NB4 (cell line): ENCODE data around the gene TAF4.

ENCODE experiments used
- CTCF ChIP-seq: IDR thresholded peaks from one replicate; pipeline ENCODE4 v1.5.1; 2012; ENCODE audit warnings: low read depth, low read length
- MAX ChIP-seq: IDR thresholded peaks from 2 replicates; pipeline ENCODE4 v1.6.1; 2011; ENCODE audit warnings: low read depth, low read length
- MYC ChIP-seq: IDR thresholded peaks from 2 replicates; pipeline ENCODE4 v1.6.1; 2011; ENCODE audit warnings: low read depth, low read length
- POLR2A ChIP-seq: IDR thresholded peaks from 2 replicates; pipeline ENCODE4 v1.6.1; 2011; ENCODE audit warnings: mild to moderate bottlenecking; ENCODE audit not compliant: insufficient read length; ENCODE audit errors: extremely low read depth

GRCh38 chr20:62040381-62040922 lies 25.2 kb downstream of the TAF4 start:
- TF ChIP-seq POLR2A (no peak), CTCF (no peak), MAX (no peak), MYC (no peak)
